ENCODE measurements around the gene CLCN1. TPM values are rescaled to one million over a fixed set of nuclear protein-coding genes. Genes with fewer than 3 reads are reported as not detected.

CLCN1 gene
- total and polyA plus RNA-seq, 10 donors = 0.06 to 0.54 (median 0.08) TPM; not detected in 3

- H3K36me3 ChIP-seq = peaks cover 0 to 7% (median 0%) of the 10 kb centered on the region in 6 donors
- H3K4me3 ChIP-seq = no peak overlapping the region
- no peak for DNase-seq
- no peak overlapping the region for H3K27ac ChIP-seq
- H3K4me1 ChIP-seq = peaks cover 0 to 28% (median 5%) of the 10 kb centered on the region in 6 donors
- TF ChIP-seq POLR2A (IDR thresholded peaks at IDR 0.05) = no peak
- TF ChIP-seq POLR2AphosphoS5 (IDR thresholded peaks at IDR 0.05) = no peak
- no peaks in the 10 kb centered on the region for H3K27me3 ChIP-seq (replicated peaks in 1 of 7)
- intact Hi-C loops (cut with DNase I; ENCODE audit: low total_unique reads) = loop anchor here (10.0 kb wide), 1 partner anchor 91 kb away; the partner anchor contains the start of gene EPHA1
- H3K9me3 ChIP-seq = no peaks in the 10 kb centered on the region
These were observed 1.8 kb upstream of the CLCN1 start for GRCh38 chr7:143314127-143314526.

- TF ChIP-seq POLR2AphosphoS5 (IDR thresholded peaks at IDR 0.05) (no peak), CTCF (IDR thresholded peaks at IDR 0.05 in 8 of 11, conservative IDR thresholded peaks at IDR 0.05 in 3 of 11) (no peak), POLR2A (IDR thresholded peaks at IDR 0.05) (no peak)
- Histone ChIP-seq H3K9me3 (no peaks in the 10 kb centered on the region), H3K27me3 (replicated peaks in 1 of 7) (no peaks in the 10 kb centered on the region), H3K4me3 (no peak overlapping the region), H3K27ac (no peak overlapping the region), H3K36me3 (no peaks in the 10 kb centered on the region), H3K4me1 (peaks cover 0 to 17% (median 0%) of the 10 kb centered on the region in 6 donors)
- WGBS, 5 donors = 55 to 86% (median 71%) methylated on average over 4 of the region's 4 CpGs
- intact Hi-C loops (cut with DNase I; ENCODE audit: low total_unique reads) = loop anchor here (10.0 kb wide), 1 partner anchor 88 kb away; the partner anchor contains the start of gene EPHA1
- DNase-seq = no peak
These were observed 581 bp downstream of the CLCN1 start for GRCh38 chr7:143316492-143316891.

GRCh38 chr7:143318661-143319060 lies 2.8 kb downstream of the CLCN1 start:
- no peak overlapping the region for H3K4me3 ChIP-seq
- intact Hi-C loops (cut with DNase I; ENCODE audit: low total_unique reads) = loop anchor here (10.0 kb wide), 1 partner anchor 86 kb away; the partner anchor contains the start of gene EPHA1
- no peaks in the 10 kb centered on the region for H3K27me3 ChIP-seq (replicated peaks in 1 of 7)
- DNase-seq = no peak
- no peaks in the 10 kb centered on the region for H3K36me3 ChIP-seq
- peaks cover 0 to 35% (median 5%) of the 10 kb centered on the region in 6 donors for H3K4me1 ChIP-seq
- 66 to 79% (median 69%) methylated on average over 5 of the region's 5 CpGs for WGBS, 5 donors
- TF ChIP-seq POLR2A (IDR thresholded peaks at IDR 0.05) (no peak), POLR2AphosphoS5 (IDR thresholded peaks at IDR 0.05) (peak in 1 of 3 donors; percentile 45), CTCF (IDR thresholded peaks at IDR 0.05 in 8 of 11, conservative IDR thresholded peaks at IDR 0.05 in 3 of 11) (peak in 1 of 11 experiments; percentile 22)
- H3K27ac ChIP-seq = peak overlapping the region in 1 of 8 donors; percentile 9
- H3K9me3 ChIP-seq = no peaks in the 10 kb centered on the region

- TF ChIP-seq POLR2AphosphoS5 (IDR thresholded peaks at IDR 0.05) (no peak), CTCF (IDR thresholded peaks at IDR 0.05 in 8 of 11, conservative IDR thresholded peaks at IDR 0.05 in 3 of 11) (no peak), POLR2A (IDR thresholded peaks at IDR 0.05) (no peak)
- Histone ChIP-seq H3K4me1 (peaks cover 0 to 40% (median 10%) of the 10 kb centered on the region in 6 donors), H3K9me3 (no peaks in the 10 kb centered on the region), H3K36me3 (no peaks in the 10 kb centered on the region), H3K27me3 (replicated peaks in 1 of 7) (no peaks in the 10 kb centered on the region), H3K4me3 (no peak overlapping the region), H3K27ac (no peak overlapping the region)
- no peak for DNase-seq
- intact Hi-C loops (cut with DNase I; ENCODE audit: low total_unique reads) = no loop called here
- 77 to 83% (median 80%) methylated on average over 8 to 9 of the region's 9 CpGs for WGBS, 5 donors
These were observed 4.7 kb downstream of the CLCN1 start for GRCh38 chr7:143320620-143321019.
